ENCODE data around the gene CXCL14.

CXCL14 gene

GRCh38 chr5:135608361-135608760 lies 29.6 kb upstream of the CXCL14 start:
- TF ChIP-seq EZH2 (IDR thresholded peaks at IDR 0.05; ENCODE audit: borderline replicate concordance, low read depth, low read length, severe bottlenecking) (no peak), CTCF (IDR thresholded peaks at IDR 0.05; ENCODE audit: borderline replicate concordance, extremely low read depth, low read length, poor library complexity, severe bottlenecking) (no peak)
- Histone ChIP-seq H3K4me3 (ENCODE audit: low read depth in 1 of 2, low read length in 2 of 2) (no peak overlapping the region), H3K4me1 (ENCODE audit: insufficient read depth, low read length) (no peaks in the 10 kb centered on the region), H3K36me3 (ENCODE audit: insufficient read depth, low read length) (no peaks in the 10 kb centered on the region), H3K4me2 (ENCODE audit: insufficient read depth, low read length) (no peak overlapping the region), H3K27ac (ENCODE audit: low read length) (no peak overlapping the region), H3K79me2 (ENCODE audit: insufficient read depth, low read length) (no peaks in the 10 kb centered on the region), H3K9ac (ENCODE audit: low read depth, low read length) (no peak overlapping the region), H2AFZ (ENCODE audit: low read depth, low read length) (no peak overlapping the region), H3K27me3 (ENCODE audit: insufficient read depth, low read length, poor library complexity) (peaks cover 14% of the 10 kb centered on the region), H4K20me1 (ENCODE audit: insufficient read depth, low read length) (no peaks in the 10 kb centered on the region), H3K9me3 (ENCODE audit: insufficient read depth, low read length, severe bottlenecking) (no peaks in the 10 kb centered on the region)
- DNase-seq (no peak), ATAC-seq (ENCODE audit: insufficient read depth, low read depth) (no peak)

GRCh38 chr5:135606431-135606830 lies 27.6 kb upstream of the CXCL14 start:
- H3K4me1 ChIP-seq (ENCODE audit: insufficient read depth, low read length) = no peaks in the 10 kb centered on the region
- DNase-seq = no peak
- H3K36me3 ChIP-seq (ENCODE audit: insufficient read depth, low read length) = no peaks in the 10 kb centered on the region
- H4K20me1 ChIP-seq (ENCODE audit: insufficient read depth, low read length) = no peaks in the 10 kb centered on the region
- H3K4me3 ChIP-seq (ENCODE audit: low read depth in 1 of 2, low read length in 2 of 2) = no peak overlapping the region
- no peak overlapping the region for H3K27ac ChIP-seq (ENCODE audit: low read length)
- H2AFZ ChIP-seq (ENCODE audit: low read depth, low read length) = no peak overlapping the region
- ATAC-seq (ENCODE audit: insufficient read depth, low read depth) = no peak
- H3K9me3 ChIP-seq (ENCODE audit: insufficient read depth, low read length, severe bottlenecking) = no peaks in the 10 kb centered on the region
- no peak overlapping the region for H3K4me2 ChIP-seq (ENCODE audit: insufficient read depth, low read length)
- peaks cover 14% of the 10 kb centered on the region for H3K27me3 ChIP-seq (ENCODE audit: insufficient read depth, low read length, poor library complexity)
- H3K9ac ChIP-seq (ENCODE audit: low read depth, low read length) = no peak overlapping the region
- TF ChIP-seq CTCF (IDR thresholded peaks at IDR 0.05; ENCODE audit: borderline replicate concordance, extremely low read depth, low read length, poor library complexity, severe bottlenecking) (no peak), EZH2 (IDR thresholded peaks at IDR 0.05; ENCODE audit: borderline replicate concordance, low read depth, low read length, severe bottlenecking) (no peak)
- H3K79me2 ChIP-seq (ENCODE audit: insufficient read depth, low read length) = no peaks in the 10 kb centered on the region

- no peak for ATAC-seq (ENCODE audit: insufficient read depth, low read depth)
These were observed 26.4 kb upstream of the CXCL14 start for GRCh38 chr5:135605221-135605620.

More at GRCh38 chr5:135605221-135605620, 26.4 kb upstream of the CXCL14 start:
- H3K27me3 ChIP-seq (ENCODE audit: insufficient read depth, low read length, poor library complexity) = peaks cover 14% of the 10 kb centered on the region
- H3K4me1 ChIP-seq (ENCODE audit: insufficient read depth, low read length) = no peaks in the 10 kb centered on the region
- no peaks in the 10 kb centered on the region for H3K79me2 ChIP-seq (ENCODE audit: insufficient read depth, low read length)
- no peaks in the 10 kb centered on the region for H4K20me1 ChIP-seq (ENCODE audit: insufficient read depth, low read length)
- H2AFZ ChIP-seq (ENCODE audit: low read depth, low read length) = no peak overlapping the region
- TF ChIP-seq EZH2 (IDR thresholded peaks at IDR 0.05; ENCODE audit: borderline replicate concordance, low read depth, low read length, severe bottlenecking) (no peak), CTCF (IDR thresholded peaks at IDR 0.05; ENCODE audit: borderline replicate concordance, extremely low read depth, low read length, poor library complexity, severe bottlenecking) (no peak)
- no peak for DNase-seq
- H3K4me2 ChIP-seq (ENCODE audit: insufficient read depth, low read length) = no peak overlapping the region
- H3K9me3 ChIP-seq (ENCODE audit: insufficient read depth, low read length, severe bottlenecking) = no peaks in the 10 kb centered on the region
- H3K27ac ChIP-seq (ENCODE audit: low read length) = no peak overlapping the region
- H3K36me3 ChIP-seq (ENCODE audit: insufficient read depth, low read length) = no peaks in the 10 kb centered on the region
- no peak overlapping the region for H3K4me3 ChIP-seq (ENCODE audit: low read depth in 1 of 2, low read length in 2 of 2)
- no peak overlapping the region for H3K9ac ChIP-seq (ENCODE audit: low read depth, low read length)

Data from DND-41 (cell line).